ENCODE measurements around the gene STX11. TPM values are rescaled to one million over a fixed set of nuclear protein-coding genes. Genes with fewer than 3 reads are reported as not detected.

Gene STX11
- polyA plus RNA-seq, 1 experiment: 0.16 TPM

DNA sequence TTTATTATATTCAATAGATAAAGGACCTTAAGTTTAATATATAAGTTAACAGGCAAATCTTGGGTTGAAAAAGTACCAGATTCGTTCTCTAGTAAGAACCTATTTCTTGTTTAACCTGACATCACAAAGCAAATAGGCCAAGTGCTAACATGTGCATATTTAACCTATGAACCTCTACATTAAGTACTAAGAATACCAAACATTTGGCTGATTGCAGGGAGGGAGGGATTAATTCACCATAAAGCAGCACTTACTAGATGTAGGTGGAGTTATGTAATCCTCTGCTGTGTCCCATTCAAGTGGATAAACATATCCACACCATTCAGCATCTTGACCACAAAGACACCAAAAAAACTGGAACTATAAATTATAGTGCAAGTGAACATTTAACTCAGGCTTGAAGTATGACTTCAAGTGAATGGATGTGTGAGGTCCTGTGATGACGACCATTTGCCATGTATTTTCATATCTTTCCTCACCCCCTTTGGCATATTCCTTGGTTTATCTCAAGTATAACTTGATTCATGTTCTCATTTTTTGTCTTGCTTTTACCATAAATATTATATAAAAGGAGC lies 10.2 kb downstream of the STX11 start:
- Histone ChIP-seq H3K9me3 (ENCODE audit: control insufficient read depth, insufficient read depth, low read length) (no peaks in the 10 kb centered on the region), H3K27ac (ENCODE audit: low read depth, low read length) (no peak overlapping the region), H3K27me3 (ENCODE audit: control insufficient read depth, insufficient read depth, low read length) (no peaks in the 10 kb centered on the region), H3K4me3 (ENCODE audit: low read depth, low read length) (no peak overlapping the region)
- ChIA-PET POLR2A (no interaction called here), CTCF (no interaction called here)
- no peak for DNase-seq (ENCODE audit: low read depth, low spot score)
- TF ChIP-seq, protein P1, sequence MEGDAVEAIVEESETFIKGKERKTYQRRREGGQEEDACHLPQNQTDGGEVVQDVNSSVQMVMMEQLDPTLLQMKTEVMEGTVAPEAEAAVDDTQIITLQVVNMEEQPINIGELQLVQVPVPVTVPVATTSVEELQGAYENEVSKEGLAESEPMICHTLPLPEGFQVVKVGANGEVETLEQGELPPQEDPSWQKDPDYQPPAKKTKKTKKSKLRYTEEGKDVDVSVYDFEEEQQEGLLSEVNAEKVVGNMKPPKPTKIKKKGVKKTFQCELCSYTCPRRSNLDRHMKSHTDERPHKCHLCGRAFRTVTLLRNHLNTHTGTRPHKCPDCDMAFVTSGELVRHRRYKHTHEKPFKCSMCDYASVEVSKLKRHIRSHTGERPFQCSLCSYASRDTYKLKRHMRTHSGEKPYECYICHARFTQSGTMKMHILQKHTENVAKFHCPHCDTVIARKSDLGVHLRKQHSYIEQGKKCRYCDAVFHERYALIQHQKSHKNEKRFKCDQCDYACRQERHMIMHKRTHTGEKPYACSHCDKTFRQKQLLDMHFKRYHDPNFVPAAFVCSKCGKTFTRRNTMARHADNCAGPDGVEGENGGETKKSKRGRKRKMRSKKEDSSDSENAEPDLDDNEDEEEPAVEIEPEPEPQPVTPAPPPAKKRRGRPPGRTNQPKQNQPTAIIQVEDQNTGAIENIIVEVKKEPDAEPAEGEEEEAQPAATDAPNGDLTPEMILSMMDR (IDR thresholded peaks at IDR 0.05; ENCODE audit: low read depth, low read length): no peak

DNA sequence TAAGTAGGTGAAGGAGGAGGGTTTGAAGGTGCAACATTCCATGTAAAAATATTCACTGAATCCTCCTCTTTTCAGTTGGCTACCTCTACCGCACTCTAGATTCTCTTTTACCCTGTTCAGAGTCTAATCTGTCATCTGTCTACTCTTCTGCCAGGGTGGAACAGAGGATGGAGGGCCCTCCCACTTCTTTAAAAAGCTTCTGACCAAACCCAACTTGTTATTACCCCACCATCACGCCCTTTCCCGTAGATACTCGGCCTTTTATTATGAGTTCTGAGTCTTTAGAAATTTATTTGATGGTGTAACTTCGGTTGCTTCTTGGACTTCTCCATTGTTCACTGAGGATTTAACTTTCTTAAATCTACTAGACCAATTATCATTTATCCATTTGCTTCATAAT lies 11.7 kb downstream of the STX11 start:
- no peaks in the 10 kb centered on the region for H3K27me3 ChIP-seq (ENCODE audit: control insufficient read depth, insufficient read depth, low read length)
- POLR2A ChIA-PET: no interaction called here
- CTCF ChIA-PET: interaction anchor here (0.6 kb wide), 1 partner anchor 91 kb away, joined by 3 read pairs; no protein-coding TSS in a partner anchor
- H3K4me3 ChIP-seq (ENCODE audit: low read depth, low read length): no peak overlapping the region
- no peak for DNase-seq (ENCODE audit: low read depth, low spot score)
- no peak overlapping the region for H3K27ac ChIP-seq (ENCODE audit: low read depth, low read length)
- TF ChIP-seq, protein P1 (IDR thresholded peaks at IDR 0.05; ENCODE audit: low read depth, low read length): no peak
- no peaks in the 10 kb centered on the region for H3K9me3 ChIP-seq (ENCODE audit: control insufficient read depth, insufficient read depth, low read length)

DNA sequence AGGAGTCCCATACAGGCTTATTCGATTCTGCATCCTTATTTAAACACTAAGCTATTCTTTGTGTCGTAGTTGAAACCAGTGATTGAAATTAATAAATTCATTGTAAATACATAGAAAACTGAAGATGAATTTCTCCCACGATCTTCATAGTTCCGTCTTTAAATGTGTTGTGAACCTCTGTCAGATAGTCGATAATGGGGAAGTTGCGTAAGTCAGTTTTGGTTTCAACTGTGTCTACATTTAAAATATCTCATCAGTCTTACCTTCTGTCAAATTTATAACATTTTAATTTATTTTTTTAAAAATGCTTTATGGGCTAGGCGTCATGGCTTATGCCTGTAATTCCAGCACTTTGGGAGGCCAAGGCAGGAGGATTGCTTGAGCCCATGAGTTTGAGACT lies 12.7 kb downstream of the STX11 start:
- no peak overlapping the region for H3K27ac ChIP-seq (ENCODE audit: low read depth, low read length)
- ChIA-PET POLR2A (interaction anchor here (0.5 kb wide), 1 partner anchor 86 kb away, joined by 9 read pairs; no protein-coding TSS in a partner anchor), CTCF (no interaction called here)
- H3K9me3 ChIP-seq (ENCODE audit: control insufficient read depth, insufficient read depth, low read length): no peaks in the 10 kb centered on the region
- no peaks in the 10 kb centered on the region for H3K27me3 ChIP-seq (ENCODE audit: control insufficient read depth, insufficient read depth, low read length)
- H3K4me3 ChIP-seq (ENCODE audit: low read depth, low read length): no peak overlapping the region
- no peak for DNase-seq (ENCODE audit: low read depth, low spot score)
- TF ChIP-seq, protein P1 (IDR thresholded peaks at IDR 0.05; ENCODE audit: low read depth, low read length): no peak

DNA sequence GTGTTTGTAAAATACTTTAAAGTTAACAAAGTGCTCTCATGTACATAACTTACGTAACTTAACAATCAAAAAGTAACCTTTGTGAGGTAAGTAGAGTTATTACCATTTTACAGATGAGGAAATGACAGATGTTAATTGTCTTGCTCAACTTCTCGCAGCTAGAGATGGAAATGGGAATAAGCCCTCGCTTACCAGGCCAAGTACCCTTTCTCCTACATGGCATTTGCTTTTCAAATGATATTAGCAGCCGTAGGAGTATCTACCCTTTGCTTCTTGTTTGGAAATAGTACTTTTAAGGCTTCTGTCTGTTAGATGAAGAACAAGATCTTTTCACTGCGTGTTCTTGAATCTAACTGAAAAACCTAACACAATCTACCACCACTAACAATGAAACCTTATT lies 15.5 kb downstream of the STX11 start:
- no peak for DNase-seq (ENCODE audit: low read depth, low spot score)
- POLR2A ChIA-PET: no interaction called here
- TF ChIP-seq, protein P1 (IDR thresholded peaks at IDR 0.05; ENCODE audit: low read depth, low read length): no peak
- Histone ChIP-seq H3K27ac (ENCODE audit: low read depth, low read length) (no peak overlapping the region), H3K9me3 (ENCODE audit: control insufficient read depth, insufficient read depth, low read length) (no peaks in the 10 kb centered on the region), H3K27me3 (ENCODE audit: control insufficient read depth, insufficient read depth, low read length) (peaks cover 4% of the 10 kb centered on the region), H3K4me3 (ENCODE audit: low read depth, low read length) (no peak overlapping the region)
- CTCF ChIA-PET: no interaction called here

DNA sequence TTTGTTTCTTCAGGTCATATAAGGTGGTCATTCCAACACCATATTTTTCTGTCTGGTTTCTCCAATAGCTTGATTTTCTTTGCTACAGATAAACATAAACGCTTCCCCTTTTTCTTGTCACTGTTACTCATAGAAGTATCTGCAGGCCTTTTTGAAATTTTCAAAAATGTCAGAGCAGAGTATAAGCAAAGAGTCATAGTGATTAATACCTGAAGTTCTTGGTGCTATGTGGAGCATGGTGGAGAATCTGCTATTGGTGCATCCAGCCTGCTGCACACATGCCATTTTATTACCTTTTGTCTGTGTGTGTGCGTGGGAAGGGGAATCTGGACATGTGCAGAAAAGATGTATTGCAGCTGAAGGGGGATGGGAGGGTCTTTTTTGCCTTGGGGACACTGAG lies 19.7 kb downstream of the STX11 start:
- no peak for DNase-seq (ENCODE audit: low read depth, low spot score)
- no peaks in the 10 kb centered on the region for H3K9me3 ChIP-seq (ENCODE audit: control insufficient read depth, insufficient read depth, low read length)
- H3K27me3 ChIP-seq (ENCODE audit: control insufficient read depth, insufficient read depth, low read length): peaks cover 4% of the 10 kb centered on the region
- ChIA-PET POLR2A (no interaction called here), CTCF (no interaction called here)
- no peak overlapping the region for H3K27ac ChIP-seq (ENCODE audit: low read depth, low read length)
- TF ChIP-seq, protein P1 (IDR thresholded peaks at IDR 0.05; ENCODE audit: low read depth, low read length): no peak
- H3K4me3 ChIP-seq (ENCODE audit: low read depth, low read length): no peak overlapping the region
